HG02885 (cell line): ENCODE data around the gene PTGDS.

Source experiments
- ATAC-seq: cut with Tn5 transposase; IDR thresholded peaks from one replicate; pipeline ENCODE4 v1.9.1; 2021; ENCODE audit warnings: mild to moderate bottlenecking; ENCODE audit not compliant: unreplicated experiment, poor library complexity

Gene PTGDS

DNA sequence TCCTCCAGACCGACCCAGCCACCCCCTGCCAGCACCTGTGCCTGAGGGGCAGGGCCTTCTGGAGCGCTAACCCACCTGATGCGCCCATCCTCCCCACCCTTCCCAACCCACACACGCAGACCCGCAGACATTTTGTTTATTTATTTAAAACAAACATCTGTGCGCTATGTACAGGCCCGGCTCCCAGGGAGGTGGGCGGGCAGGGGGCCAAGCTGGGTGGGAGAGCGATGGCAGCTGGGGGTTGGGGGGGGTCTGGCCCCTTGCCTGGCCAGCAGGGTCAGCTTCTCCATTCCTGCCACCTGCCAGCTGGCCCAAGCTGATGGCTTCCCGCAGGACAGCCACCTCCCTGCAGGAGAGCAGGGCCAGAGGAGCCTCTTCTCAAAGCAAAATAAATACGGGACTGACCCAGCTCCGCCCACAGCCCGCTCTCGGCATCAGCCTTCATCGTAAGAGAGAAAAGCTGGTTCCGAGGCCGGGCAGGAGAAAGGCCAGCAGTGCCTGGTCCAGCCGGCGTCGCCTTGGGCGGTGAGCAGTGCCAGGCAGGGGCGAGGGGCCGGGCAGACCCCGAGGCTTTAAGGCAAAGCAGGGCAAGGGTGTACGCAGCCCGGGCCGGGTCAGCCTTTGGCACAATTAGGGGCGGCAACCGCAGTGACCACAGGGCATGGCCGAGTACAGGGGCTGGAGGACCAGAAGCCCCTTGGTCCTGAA is 30.0 kb downstream of the PTGDS start:
- no peak for ATAC-seq

DNA sequence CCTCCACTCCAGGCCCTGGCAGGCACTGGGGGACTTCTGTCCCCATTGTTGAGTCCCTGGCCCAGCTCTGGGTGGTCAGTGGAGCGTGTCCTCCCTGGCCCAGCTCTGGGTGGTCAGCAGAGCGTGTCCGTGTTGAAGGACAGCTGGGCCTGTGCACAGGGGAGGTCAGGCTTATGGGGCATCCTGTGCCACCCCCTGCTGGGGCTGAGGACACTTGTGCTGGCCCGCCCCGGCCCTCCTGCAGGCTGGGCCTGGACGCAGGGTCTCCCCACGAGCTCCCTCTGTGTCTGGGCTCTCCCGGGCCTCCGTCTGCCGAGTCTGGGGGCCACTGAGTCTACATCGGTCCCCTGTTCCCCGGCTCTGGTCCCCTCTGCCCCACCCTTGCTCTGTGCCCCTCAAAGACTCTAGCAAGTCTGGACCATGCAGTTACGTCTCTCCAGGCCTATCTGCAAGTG is 30.5 kb downstream of the PTGDS start:
- no peak for ATAC-seq

DNA sequence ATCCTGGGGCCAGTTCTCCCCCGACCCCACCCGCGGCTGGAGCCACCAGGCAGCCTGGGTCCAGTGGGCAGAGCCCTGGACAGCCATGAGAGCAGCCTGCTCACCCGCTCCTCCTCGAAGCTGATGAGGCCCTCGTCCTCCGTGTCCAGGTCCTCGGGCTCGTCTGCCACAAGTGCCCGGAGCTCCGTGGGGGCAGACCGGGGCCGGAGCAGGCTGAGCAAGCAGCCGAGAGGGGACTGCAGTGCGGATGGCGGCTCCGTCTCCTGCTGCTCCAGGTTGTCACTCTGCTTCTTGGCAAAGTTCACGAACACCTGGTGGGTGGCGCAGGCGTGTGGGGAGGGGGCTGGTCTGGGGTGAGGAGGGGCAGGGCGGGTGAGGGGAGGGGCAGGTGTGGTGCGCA is 31.0 kb downstream of the PTGDS start:
- no peak for ATAC-seq

DNA sequence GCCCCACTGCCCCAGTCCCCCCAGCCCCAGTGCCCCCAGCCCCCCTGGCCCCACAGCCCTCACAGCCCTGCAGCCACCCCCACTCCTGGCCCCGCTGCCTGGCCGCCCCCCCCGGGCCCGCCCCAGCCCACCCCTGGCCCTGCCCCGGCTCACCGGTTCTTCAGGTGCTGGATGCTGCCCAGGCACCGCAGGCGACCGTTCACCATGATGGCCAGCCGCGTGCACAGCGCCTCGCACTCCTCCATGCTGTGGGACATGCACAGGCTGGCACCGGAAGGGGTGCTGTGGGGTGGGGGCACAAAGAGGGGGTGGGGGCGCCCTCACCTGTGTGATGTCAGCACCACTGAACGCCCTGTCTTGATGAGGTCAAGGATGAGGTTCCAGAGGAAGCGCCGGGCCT is 31.9 kb downstream of the PTGDS start:
- ATAC-seq = no peak

DNA sequence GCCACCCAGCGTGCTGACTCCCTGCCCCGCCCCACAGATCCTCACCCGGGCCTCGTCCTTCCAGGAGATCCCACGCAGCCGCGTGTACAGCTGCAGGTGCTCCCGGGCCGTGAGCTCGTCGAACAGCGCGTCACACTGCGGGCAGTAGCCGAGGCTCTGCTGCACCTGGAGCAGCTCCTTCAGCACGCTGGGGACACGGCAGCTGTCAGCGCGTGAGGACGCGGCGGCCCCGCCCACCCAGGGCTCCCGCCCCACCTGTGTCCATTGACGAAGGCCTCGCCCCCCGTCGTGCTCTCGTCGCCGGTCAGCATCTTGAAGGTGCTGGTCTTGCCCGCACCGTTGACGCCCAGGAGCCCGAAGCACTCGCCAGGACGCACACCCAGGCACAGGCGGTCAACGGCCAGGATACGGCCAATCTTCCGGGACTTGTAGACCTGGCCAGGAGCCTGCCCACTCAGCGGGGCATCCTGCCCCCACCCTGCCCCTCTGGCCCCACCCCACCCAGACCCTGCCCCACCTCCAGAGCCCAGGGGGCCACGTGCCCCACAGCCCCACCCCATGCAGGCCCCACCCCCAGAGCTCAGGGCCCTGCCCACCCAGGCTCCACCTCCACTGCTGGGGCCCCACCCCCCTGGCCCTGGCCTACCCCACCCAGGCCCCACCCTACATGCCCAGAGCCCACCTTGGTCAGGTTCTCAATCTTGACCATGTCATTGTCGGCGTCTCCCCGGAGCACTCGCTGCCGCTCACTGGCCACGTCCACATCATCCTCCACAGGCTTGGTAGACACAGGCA is 32.8 kb downstream of the PTGDS start:
- ATAC-seq = no peak

DNA sequence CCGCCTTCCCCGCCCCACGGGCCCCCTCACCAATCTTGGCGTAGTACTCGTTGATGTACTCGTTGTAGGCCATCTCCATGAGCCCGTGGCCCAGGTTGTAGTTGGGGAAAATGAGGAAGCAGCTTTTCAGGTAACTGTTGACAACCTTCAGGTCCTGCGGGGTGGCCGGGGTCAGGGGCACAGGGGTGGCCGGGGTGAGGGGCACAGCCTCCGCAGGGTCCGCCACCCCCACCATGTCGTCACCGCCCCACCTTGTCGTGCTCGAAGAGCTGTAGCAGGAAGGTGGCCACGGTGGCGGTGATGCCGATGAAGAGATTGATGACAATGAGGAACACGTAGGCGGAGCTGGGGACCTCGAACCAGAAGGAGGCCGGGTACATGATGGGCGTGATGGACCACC is 33.9 kb downstream of the PTGDS start:
- ATAC-seq = no peak

DNA sequence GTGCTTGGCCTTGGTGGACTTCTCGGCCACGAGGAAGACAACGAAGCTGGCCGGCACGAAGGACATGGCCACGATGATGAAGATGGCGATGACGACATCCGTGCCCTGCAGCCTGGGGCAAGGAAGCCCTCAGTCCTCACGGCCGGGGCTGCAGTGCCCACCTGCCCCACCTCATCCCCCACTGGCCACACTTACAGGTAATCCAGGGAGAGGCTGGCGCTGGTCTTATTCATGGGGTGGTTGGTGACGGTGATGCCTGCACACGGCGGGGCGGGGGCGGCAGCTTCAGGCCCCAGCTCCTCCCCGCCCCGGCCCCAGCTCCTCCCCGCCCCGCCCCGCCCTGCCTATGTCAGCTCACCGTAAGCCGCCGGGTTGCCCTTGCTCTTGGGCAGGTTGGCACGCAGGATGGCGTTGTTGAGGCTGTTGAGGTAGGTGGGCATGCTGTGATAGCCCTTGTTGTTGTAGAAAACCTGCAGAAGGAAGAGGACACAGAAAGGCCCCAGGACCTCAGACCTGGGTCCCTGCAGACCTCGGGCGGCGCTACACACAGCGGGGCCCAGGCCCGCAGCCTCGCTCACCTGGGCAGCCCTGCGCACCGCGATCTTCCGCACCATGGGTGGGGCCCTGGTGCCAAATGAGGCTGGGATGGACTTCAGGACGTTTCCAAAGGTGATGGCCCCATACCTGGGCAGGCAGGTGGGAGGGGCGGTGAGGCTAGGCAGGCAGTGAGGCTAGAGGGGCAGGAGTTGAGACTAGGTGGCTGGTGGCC is 34.8 kb downstream of the PTGDS start:
- no peak for ATAC-seq

DNA sequence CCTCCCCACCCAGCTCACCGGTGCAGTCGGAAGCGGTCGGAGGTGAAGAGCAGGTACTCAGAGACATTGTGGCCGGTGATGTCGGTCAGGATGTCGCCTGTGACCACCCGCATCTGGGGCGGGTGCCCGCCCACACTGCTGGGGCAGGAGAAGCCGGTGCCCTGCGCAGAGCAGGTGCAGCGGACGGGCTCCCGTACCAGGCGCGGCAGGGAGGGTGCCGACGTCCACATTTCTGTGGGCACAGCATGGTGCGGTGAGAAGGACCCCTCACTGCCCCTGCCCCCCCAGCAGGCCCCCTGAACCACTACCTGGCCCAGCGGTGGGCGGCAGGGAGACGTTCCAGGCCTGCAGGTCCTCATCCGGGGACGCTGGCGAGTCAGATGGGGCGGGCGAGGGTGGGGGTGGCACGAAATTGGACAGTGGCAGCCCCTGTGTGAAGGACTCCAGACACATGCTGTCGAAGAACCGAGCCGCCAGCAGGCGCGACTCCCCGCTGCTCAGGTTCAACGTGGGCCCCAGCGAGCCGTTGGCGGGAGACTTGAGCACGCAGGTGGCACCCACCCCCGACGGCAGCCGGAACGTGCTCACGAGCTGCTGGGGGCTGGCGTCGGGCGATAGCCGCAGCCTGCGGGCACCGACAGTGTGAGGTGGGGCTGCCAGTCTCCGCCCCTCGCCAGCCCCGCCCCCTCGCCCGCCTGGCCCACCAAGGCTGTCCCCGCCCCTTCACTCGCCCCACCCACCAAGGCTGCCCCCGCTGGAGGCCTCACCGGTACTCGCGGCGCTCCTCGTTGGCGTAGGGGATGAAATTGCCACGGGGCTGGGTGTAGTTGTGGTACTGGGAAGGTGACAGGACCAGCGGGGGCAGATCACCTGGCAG is 35.6 kb downstream of the PTGDS start:
- ATAC-seq = no peak

DNA sequence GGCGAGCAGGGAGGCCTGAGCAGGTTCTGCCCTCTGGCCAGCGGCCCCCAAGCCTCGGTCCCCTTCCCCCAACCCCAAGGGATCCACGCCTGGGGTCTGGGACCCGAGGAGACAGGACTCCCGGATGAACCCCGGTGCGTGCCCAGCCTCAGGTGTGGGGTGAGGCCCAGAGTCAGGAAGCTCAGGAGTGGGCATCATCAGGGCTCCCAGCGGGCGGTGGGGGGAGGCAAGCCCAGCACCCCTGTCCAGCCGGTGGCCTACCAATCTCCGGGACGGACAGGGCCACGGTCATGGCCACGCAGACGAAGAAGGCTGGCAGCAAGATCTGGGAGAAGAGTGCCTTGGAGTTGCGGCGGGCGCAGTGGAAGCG is 36.3 kb downstream of the PTGDS start:
- no peak for ATAC-seq

DNA sequence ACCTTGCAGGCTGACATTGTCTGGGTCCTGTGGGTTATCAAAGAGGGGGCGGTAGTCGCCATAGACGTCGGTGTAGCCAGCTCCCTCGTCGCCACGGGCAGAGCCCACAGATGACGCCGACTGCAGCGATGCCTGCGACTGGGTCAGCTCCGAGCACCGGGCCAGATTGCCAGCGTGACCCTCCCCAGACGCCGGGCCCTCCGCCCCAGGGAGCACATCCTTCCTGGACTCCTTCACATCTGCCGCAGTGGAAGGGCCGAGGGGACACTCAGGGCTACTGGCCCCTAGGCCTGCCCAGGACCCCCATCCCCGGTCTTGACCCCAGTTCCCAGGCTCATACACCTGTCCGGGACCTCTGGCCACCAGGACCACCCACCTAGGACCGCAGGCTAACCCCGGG is 36.9 kb downstream of the PTGDS start:
- no peak for ATAC-seq

DNA sequence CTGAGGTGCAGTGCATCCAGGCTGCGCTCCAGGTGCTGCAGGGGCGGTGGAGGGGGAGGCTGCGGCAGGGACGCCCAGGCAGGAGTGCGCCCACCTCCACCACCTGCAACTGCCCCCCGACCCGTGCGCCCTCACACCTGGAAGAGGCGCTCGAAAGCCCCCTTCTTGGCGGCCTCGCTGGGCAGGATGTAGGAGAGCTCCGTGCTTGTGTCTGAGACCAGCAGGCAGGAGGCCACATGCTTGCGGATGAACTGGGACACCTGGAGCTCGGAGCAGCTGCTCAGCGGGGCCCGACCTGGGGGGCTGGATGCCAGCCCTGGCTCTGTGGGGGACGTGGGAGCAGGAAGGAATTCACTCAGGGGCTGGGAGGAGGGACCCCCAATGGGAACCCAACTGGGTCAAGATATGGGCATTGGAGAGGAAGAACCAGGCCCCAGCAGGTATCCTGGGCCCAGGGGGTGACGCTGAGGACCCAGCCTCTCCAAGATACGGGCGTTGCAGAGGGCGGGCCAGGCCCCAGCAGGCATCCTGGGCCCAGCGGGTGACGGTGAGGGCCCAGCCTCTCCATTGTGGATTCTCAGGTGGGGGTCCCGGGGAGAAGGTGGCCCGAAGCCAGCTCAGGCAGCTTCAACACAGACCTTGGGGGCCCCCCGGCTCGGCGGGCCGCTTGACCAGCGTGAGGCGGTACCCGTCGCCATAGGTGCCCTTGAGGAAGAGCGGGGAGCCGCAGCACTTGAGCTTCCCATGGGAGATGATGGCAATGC is 37.7 kb downstream of the PTGDS start:
- ATAC-seq = no peak

DNA sequence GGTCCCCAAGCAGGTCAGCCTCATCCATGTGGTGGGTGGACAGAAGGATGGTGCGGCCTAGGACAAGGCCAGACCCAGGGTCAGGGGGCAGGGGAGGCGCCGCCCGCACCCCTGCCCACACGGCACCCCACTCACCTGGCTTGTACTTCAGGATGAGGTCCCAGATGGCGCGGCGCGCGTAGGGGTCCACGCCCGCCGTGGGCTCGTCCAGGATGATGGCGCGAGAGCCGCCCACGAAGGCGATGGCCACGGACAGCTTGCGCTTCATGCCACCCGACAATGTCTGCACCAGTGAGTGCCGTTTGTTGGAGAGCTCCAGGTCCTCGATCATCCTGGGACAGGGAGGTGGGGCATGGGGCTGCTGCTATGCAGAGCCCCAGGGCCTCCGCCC is 38.2 kb downstream of the PTGDS start:
- ATAC-seq = no peak

DNA sequence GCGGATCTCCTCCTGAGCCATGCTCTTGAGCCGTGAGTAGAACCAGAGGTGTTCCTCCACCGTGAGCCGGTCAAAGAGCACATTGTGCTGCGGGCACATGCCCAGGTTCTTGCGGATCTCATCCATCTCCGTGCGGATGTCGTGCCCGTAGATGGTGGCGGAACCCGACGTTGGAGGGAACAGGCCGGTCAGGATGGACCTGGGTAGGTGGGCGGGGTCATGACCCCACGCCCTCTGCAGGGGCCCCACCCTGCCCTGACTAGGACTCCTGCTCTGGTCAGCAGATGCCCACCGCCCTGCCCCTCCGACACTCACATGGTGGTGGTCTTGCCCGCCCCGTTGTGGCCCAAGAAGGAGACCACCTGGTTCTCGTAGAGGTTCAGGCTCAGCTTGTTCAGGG is 38.7 kb downstream of the PTGDS start:
- no peak for ATAC-seq

DNA sequence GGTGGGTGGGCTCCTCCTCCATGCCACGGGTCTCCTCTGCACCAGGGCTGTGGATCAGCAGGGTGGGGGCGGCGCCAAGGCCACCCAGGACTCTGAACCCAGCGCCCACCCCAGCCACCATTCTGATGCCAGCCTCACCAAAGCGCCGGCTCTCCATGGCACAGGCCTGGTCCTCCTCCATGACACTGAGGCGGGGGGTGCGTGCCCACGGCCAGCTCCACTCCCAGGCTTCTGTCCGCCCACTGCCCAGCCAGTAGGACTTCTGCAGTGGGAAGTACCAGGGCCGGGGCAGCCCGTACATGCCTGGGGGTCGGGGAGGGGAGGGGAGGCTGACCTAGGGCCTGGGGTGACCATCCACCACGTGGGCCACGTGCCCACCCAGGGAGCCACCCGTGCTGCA is 39.1 kb downstream of the PTGDS start:
- no peak for ATAC-seq

DNA sequence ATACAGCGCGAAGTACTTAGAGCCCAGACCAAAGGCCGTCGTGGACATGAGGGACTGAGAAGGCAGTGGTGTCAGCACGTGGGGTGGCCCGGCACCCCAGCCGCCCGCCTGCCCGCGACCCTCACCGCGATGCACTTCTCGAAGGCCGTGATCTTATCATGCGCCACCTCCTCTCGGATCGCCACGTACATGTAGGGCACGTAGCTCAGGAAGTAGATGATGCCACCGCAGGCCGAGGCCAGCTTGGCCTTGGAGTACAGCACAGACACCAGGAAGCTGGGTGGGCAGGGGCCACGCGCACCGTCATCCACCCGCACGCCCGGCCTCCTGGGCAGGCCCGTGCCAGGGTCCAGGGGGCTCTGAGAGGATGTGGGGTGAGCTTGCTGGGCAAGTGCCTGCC is 39.8 kb downstream of the PTGDS start:
- ATAC-seq = no peak

DNA sequence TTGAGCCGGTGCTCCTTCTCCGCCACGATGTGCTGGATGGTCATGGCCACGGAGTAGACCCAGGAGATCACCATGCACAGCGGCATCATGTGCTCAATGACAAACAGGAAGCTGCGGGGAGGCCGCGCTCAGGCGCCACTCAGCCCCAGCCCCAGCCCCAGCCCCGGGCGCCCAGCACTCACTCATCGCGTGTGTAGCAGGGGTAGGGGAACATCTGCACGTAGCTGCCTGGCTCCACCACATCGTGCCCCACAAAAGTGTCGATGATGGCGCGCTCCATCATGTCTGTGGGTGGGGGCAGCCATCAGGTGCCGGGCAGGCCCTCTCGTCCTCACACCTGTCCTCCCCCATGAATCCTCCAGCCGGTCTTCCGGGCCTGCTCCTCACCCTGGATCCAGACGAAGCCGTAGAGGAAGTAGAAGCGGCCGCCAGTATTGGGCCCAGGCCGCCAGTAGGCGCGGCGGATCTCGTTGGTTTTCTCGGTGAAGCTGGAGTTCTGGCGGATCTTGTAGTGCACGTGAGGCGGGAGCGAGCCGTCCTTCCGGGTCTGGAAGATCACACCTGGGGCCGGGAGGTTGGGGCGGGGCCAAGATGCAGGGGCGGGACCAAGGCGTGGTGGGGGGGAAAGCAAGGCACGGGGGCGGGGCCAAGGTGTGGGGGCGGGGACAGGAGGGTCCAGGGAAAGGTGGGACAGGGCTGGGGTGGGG is 40.6 kb downstream of the PTGDS start:
- no peak for ATAC-seq

DNA sequence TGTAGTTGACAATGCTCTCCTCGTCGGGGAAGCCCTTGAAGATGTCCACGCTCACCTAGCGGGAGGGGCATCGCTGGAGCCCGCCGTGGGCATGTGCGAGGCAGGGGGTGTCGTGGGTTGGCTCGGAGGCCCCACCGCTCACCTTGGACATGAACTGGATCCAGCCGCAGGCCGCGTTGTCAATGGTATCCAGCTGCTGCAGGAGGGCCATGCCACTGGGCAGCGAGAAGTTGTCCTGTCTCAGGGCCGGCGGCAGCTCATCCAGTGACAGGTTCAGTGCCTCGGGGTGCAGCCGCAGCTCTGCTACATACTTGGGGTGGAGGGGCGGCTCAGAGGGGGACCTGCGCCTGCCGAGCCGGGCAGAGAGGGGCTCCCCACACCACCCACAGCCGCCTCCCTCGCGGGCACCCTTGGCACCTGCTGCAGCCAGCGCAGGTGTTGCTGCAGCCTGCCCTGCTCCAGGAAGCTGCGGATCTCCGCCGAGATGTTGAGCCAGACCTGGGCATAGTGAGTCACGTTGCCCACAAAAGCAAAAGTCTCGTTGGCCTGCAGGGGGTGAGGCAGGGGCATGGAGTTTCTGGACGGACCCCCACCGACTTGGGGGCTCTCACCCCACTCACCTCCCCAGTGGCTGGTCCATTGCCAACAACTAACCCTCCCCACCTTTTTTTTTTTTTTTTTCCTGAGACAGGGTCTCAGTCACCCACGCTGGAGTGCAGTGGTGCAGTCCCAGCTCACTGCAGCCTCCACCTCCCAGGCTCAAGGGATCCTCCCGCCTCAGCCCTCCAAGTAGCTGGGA is 41.7 kb downstream of the PTGDS start:
- ATAC-seq = no peak
